Measurements from ENCODE around the gene SLC4A5.

DNA sequence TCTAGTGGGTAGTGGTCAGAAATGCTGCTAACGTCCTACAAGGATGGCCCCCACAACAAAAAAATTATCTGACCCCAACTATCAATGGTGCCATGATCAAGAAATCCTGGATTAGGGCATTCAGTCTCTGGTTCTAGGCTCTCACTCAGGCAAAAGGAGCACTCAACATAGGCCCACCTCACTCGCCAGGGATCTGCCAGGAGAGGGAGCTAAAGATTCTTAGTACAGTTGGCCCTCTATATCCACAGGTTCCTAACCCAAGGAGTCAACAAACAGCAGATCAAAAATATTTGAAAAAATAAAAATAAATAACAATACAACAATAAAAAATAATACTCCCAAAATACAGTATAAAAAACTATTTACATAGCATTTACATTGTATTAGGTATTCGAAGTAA lies 10.0 kb downstream of the SLC4A5 start:
- TF ChIP-seq POLR2A (IDR thresholded peaks at IDR 0.05) (no peak), POLR2AphosphoS5 (IDR thresholded peaks at IDR 0.05) (no peak)
- TF ChIP-seq, protein P1, sequence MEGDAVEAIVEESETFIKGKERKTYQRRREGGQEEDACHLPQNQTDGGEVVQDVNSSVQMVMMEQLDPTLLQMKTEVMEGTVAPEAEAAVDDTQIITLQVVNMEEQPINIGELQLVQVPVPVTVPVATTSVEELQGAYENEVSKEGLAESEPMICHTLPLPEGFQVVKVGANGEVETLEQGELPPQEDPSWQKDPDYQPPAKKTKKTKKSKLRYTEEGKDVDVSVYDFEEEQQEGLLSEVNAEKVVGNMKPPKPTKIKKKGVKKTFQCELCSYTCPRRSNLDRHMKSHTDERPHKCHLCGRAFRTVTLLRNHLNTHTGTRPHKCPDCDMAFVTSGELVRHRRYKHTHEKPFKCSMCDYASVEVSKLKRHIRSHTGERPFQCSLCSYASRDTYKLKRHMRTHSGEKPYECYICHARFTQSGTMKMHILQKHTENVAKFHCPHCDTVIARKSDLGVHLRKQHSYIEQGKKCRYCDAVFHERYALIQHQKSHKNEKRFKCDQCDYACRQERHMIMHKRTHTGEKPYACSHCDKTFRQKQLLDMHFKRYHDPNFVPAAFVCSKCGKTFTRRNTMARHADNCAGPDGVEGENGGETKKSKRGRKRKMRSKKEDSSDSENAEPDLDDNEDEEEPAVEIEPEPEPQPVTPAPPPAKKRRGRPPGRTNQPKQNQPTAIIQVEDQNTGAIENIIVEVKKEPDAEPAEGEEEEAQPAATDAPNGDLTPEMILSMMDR (IDR thresholded peaks at IDR 0.05): no peak
